Mucosa of stomach (tissue), 1 donor: ENCODE data around the gene BRAP.
"Not testable (repeated sequence)": the region's sequence is repeated elsewhere in the genome, so short reads cannot be mapped to it uniquely, and the experiment has no call there.

Source experiments
- H3K27me3 ChIP-seq: one replicate; pipeline ENCODE4 v1.7.0; 2013; ENCODE audit warnings: mild to moderate bottlenecking, low read length; ENCODE audit not compliant: control insufficient read depth, insufficient read depth
- H3K36me3 ChIP-seq: one replicate; pipeline ENCODE4 v1.7.0; 2013; ENCODE audit warnings: low read length; ENCODE audit not compliant: control insufficient read depth, insufficient read depth
- H3K4me1 ChIP-seq: one replicate; pipeline ENCODE4 v1.7.0; 2013; ENCODE audit warnings: mild to moderate bottlenecking, low read length; ENCODE audit not compliant: control insufficient read depth, insufficient read depth
- H3K4me3 ChIP-seq: one replicate; pipeline ENCODE4 v1.7.0; 2013; ENCODE audit warnings: low read length
- H3K9ac ChIP-seq: one replicate; pipeline ENCODE4 v1.7.0; 2013; ENCODE audit warnings: mild to moderate bottlenecking, low read length, moderate library complexity
- H3K9me3 ChIP-seq: one replicate; pipeline ENCODE4 v1.7.0; 2013; ENCODE audit warnings: mild to moderate bottlenecking, low read length, moderate library complexity; ENCODE audit not compliant: control insufficient read depth
- donor health status: Pancreatic carcinoma.

BRAP gene

GRCh38 chr12:111699962-111700361, 14.2 kb upstream of the BRAP start:
- H3K9me3 ChIP-seq = no peaks in the 10 kb centered on the region
- no peak overlapping the region for H3K9ac ChIP-seq
- H3K36me3 ChIP-seq = no peaks in the 10 kb centered on the region
- H3K4me3 ChIP-seq = no peak overlapping the region
- no peaks in the 10 kb centered on the region for H3K27me3 ChIP-seq
- no peaks in the 10 kb centered on the region for H3K4me1 ChIP-seq

DNA sequence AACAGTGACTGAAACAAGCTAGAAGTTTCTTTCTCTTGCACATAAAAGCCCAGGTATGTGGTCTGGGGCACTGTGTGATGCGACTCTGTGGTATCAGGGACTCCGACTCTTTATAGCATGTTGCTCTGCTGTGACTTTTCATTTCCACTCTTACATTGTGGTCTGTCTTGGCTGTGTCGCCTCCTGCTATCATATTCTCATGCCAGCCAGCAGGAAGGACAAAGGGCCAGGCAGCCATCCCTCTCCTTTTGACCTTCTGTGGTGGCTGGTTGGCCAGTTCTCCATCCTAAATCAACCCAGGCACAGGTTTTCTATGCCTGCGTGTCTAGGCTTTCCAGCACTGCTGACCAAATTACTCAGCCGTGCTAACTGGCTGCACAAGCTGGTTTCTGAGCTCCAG, 8.1 kb upstream of the BRAP start:
- Histone ChIP-seq H3K27me3 (no peaks in the 10 kb centered on the region), H3K9ac (no peak overlapping the region), H3K4me3 (no peak overlapping the region), H3K36me3 (peaks cover 5% of the 10 kb centered on the region), H3K9me3 (no peaks in the 10 kb centered on the region), H3K4me1 (no peaks in the 10 kb centered on the region)

DNA sequence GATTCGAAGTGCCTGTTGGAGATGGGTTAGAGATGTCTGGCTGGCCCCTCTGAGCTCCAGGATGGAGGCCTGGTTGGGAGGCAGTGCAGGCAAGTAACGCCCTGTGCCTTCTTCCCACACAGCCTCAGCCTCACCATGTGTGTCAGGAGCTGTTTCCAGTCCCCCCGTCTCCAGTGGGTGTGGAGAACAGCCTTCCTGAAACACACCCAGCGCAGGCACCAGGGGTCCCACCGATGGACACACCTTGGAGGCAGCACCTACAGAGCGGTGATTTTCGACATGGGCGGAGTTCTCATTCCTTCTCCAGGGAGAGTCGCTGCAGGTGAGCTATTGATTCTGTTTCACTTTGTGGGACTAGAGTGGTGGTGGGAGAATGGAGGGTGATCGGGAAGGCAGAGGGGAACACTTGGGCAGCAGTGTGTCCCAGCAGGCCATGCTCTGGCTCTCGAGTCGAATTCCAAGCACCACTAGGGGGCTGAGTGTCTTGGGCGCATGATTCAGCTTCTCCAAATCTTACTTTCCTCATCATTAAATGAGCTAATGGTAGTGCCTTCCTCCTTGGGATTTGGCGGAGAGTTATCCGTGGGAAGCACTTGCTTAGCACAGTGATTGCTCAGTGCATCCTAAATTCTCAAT, 6.9 kb upstream of the BRAP start:
- peaks cover 5% of the 10 kb centered on the region for H3K36me3 ChIP-seq
- no peak overlapping the region for H3K4me3 ChIP-seq
- no peaks in the 10 kb centered on the region for H3K27me3 ChIP-seq
- H3K9me3 ChIP-seq = no peaks in the 10 kb centered on the region
- H3K4me1 ChIP-seq = no peaks in the 10 kb centered on the region
- no peak overlapping the region for H3K9ac ChIP-seq

DNA sequence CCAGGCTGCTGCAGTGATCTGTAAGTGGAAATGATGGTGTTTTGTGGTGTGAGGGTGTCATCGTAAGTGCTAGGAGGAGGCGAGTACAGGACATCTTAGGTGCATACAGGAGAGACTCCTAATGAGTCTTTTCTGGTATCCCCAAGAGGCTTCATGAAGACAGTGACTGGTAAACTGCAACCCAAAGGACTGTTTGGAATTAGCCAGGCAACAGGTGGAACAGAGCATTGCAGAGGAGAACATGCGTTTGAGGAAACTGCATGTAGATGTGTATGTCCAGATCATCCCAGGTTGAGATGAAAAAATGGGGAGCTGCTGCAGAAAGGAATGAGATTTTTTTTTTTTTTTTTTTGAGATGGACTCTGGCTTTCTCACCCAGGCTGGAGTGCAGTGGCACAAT, 5.5 kb upstream of the BRAP start:
- Histone ChIP-seq H3K4me3 (no peak overlapping the region), H3K27me3 (no peaks in the 10 kb centered on the region), H3K4me1 (peaks cover 5% of the 10 kb centered on the region), H3K36me3 (peaks cover 5% of the 10 kb centered on the region), H3K9me3 (no peaks in the 10 kb centered on the region), H3K9ac (no peak overlapping the region)

- H3K36me3 ChIP-seq = peaks cover 4% of the 10 kb centered on the region
- H3K27me3 ChIP-seq = no peaks in the 10 kb centered on the region
- peaks cover 12% of the 10 kb centered on the region for H3K4me1 ChIP-seq
- H3K9me3 ChIP-seq = no peaks in the 10 kb centered on the region
- H3K4me3 ChIP-seq = no peak overlapping the region
- H3K9ac ChIP-seq = no peak overlapping the region
These were observed 2.2 kb upstream of the BRAP start for GRCh38 chr12:111687952-111688351.

- peaks cover 12% of the 10 kb centered on the region for H3K4me1 ChIP-seq
- H3K36me3 ChIP-seq = no peaks in the 10 kb centered on the region
- H3K27me3 ChIP-seq = no peaks in the 10 kb centered on the region
- no peak overlapping the region for H3K9ac ChIP-seq
- H3K4me3 ChIP-seq = no peak overlapping the region
- H3K9me3 ChIP-seq = no peaks in the 10 kb centered on the region
These were observed 1.5 kb upstream of the BRAP start for GRCh38 chr12:111687255-111687654.

DNA sequence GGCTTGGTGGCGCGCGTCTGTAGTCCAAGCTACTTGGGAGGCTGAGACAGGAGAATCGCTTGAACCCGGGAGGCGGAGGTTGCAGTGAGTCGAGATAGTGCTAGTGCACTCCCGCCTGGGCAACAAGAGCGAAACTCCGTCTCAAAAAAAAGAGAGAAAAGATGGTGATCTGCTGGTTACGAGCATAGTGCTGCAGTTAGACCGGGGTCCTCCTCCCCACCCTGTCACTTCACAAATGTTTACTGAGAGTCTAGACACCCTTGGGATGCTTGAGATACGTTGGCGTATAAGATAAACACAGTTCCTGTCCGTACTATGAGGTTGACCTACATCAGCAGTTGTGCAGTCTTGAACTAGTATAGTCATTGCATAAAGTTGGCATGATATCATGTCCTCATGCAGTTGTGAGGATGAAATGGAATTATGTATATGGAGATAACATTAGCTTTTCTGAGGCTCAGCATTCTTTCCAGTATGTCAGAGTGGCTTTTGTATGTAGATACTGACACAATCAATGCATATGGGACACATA, 884 bp upstream of the BRAP start:
- Histone ChIP-seq H3K9ac (peak overlapping the region; percentile 96), H3K4me3 (peak overlapping the region; percentile 87), H3K27me3 (no peaks in the 10 kb centered on the region), H3K4me1 (peaks cover 12% of the 10 kb centered on the region), H3K36me3 (no peaks in the 10 kb centered on the region), H3K9me3 (no peaks in the 10 kb centered on the region)

DNA sequence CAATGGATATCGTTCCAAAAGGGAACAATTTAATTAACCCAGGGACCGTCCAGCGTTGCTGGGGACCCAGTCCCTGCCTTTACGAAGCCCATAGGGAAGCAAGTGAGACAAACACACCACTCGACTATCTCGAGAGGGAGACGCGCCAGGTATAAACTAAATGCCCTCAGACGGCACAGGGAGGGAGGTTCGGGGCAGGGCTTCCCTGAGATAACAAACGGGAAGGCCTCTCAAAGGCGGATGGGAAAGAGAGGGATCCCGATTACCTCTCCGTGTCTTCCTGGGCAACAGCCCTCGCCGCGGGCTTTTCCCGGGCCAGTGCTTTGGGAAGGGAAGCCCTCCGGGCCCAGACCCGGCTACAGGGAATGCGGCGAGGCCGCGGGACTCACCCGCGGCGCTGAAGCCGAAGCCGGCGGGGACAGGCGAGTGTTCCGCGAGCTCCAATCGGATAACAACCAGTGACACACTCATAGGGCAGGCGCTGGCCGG, 390 bp downstream of the BRAP start:
- H3K4me3 ChIP-seq = peak overlapping the region; percentile 87

GRCh38 chr12:111684485-111685198, 1.1 kb downstream of the BRAP start:
- H3K4me1 ChIP-seq = peaks cover 12% of the 10 kb centered on the region
- H3K36me3 ChIP-seq, H3K9me3 ChIP-seq, H3K27me3 ChIP-seq: not testable (repeated sequence)
- peak overlapping the region; percentile 87 for H3K4me3 ChIP-seq
- peak overlapping the region; percentile 96 for H3K9ac ChIP-seq

More for the DNA sequence above, 390 bp downstream of the BRAP start:
- no peaks in the 10 kb centered on the region for H3K9me3 ChIP-seq
- peaks cover 12% of the 10 kb centered on the region for H3K4me1 ChIP-seq
- H3K27me3 ChIP-seq = no peaks in the 10 kb centered on the region
- H3K36me3 ChIP-seq = no peaks in the 10 kb centered on the region
- H3K9ac ChIP-seq = peak overlapping the region; percentile 96

DNA sequence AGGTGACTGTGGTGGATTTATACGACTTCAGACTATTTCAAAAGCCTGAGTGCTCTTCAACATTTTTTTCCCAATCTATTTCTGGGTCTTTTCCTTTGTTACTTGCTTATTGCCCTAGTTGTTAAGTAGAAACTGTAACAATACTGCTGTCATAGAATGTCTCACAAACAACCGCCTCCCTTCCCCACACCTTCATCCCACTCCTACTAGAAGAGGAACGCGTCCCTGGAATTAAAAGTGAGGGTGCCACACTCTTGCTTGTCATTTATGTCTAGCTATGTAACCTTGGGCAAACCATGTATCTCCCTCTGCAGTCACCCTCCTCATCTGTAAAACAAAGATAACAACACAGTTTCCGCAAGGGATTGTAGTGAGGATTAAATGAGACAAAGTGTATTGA, 8.6 kb downstream of the BRAP start:
- Histone ChIP-seq H3K27me3 (no peaks in the 10 kb centered on the region), H3K4me1 (no peaks in the 10 kb centered on the region), H3K36me3 (no peaks in the 10 kb centered on the region), H3K9me3 (no peaks in the 10 kb centered on the region), H3K4me3 (no peak overlapping the region), H3K9ac (no peak overlapping the region)

- Histone ChIP-seq H3K4me3 (no peak overlapping the region), H3K36me3 (peaks cover 5% of the 10 kb centered on the region), H3K4me1 (no peaks in the 10 kb centered on the region), H3K9me3 (no peaks in the 10 kb centered on the region), H3K9ac (no peak overlapping the region), H3K27me3 (no peaks in the 10 kb centered on the region)
These were observed 12.3 kb downstream of the BRAP start for GRCh38 chr12:111673503-111673902.

DNA sequence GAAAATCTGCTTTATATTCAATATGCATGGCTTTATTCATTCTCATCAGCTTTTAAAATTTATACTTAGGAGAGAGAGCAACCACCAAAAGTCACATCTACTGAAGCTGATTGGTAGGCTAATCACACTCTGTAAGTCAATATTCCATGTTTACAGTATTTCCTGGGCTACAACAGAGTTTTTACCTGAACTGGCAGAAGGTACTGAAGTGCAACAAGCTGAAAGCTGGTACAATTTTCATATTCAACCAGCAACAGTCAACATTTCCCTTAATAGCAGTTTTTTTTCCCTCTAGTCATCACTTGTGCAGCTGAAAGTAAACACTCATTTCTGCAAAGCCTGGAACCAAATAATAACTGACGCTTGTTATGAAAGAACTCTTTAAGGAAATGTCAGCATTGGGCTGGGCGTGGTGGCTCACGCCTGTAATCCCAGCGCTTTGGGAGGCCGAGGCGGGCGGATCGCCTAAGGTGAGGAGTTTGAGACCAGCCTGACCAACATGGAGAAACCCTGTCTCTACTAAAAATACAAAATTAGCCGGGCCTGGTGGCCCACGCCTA, 12.9 kb downstream of the BRAP start:
- H3K36me3 ChIP-seq = peaks cover 5% of the 10 kb centered on the region
- no peaks in the 10 kb centered on the region for H3K4me1 ChIP-seq
- H3K9ac ChIP-seq = no peak overlapping the region
- H3K27me3 ChIP-seq = no peaks in the 10 kb centered on the region
- no peaks in the 10 kb centered on the region for H3K9me3 ChIP-seq
- no peak overlapping the region for H3K4me3 ChIP-seq
